ENCODE results near the gene TTLL13.

The TTLL13 gene

GRCh38 chr15:90249203-90249863 lies at the start of gene TTLL13:
TTLL13 (plus strand) TSS chr15:90249556; CDS start chr15:90250631, 1,075 bp downstream.
- DNase-seq (ENCODE audit: low read depth), result peak; percentile 90

- peak; percentile 9 for DNase-seq (ENCODE audit: low read depth)
Measured at GRCh38 chr15:90200534-90201129, 48.7 kb upstream of the TTLL13 start.

GRCh38 chr15:90201130-90201943 lies 48.0 kb upstream of the TTLL13 start, which contains the start of gene SEMA4B:
SEMA4B (plus strand) TSS chr15:90201330; CDS start chr15:90201579, 249 bp downstream.
- DNase-seq (ENCODE audit: low read depth), result peak; percentile 74

GRCh38 chr15:90201944-90202375 lies 47.4 kb upstream of the TTLL13 start:
- peak; percentile 32 for DNase-seq (ENCODE audit: low read depth)

GRCh38 chr15:90202929-90203328 lies 46.4 kb upstream of the TTLL13 start:
- no peak for DNase-seq (ENCODE audit: low read depth)

GRCh38 chr15:90203473-90203872 lies 45.9 kb upstream of the TTLL13 start:
- no peak for DNase-seq (ENCODE audit: low read depth)

GRCh38 chr15:90203922-90204321 lies 45.4 kb upstream of the TTLL13 start:
- no peak for DNase-seq (ENCODE audit: low read depth)

- DNase-seq (ENCODE audit: low read depth), result no peak
Measured at GRCh38 chr15:90205050-90205848, 44.1 kb upstream of the TTLL13 start.

GRCh38 chr15:90205886-90206285 lies 43.5 kb upstream of the TTLL13 start:
- no peak for DNase-seq (ENCODE audit: low read depth)

GRCh38 chr15:90207252-90207651 lies 42.1 kb upstream of the TTLL13 start:
- no peak for DNase-seq (ENCODE audit: low read depth)

GRCh38 chr15:90208356-90208755 lies 41.0 kb upstream of the TTLL13 start:
- no peak for DNase-seq (ENCODE audit: low read depth)

GRCh38 chr15:90209591-90209990 lies 39.8 kb upstream of the TTLL13 start:
- DNase-seq (ENCODE audit: low read depth), result peak; percentile 50

- DNase-seq (ENCODE audit: low read depth), result no peak
Measured at GRCh38 chr15:90210593-90210992, 38.8 kb upstream of the TTLL13 start.

- DNase-seq (ENCODE audit: low read depth), result no peak
Measured at GRCh38 chr15:90211009-90211408, 38.3 kb upstream of the TTLL13 start.

GRCh38 chr15:90211440-90212143 lies 37.8 kb upstream of the TTLL13 start:
- DNase-seq (ENCODE audit: low read depth), result peak; percentile 94

- DNase-seq (ENCODE audit: low read depth), result no peak
Measured at GRCh38 chr15:90212221-90213098, 36.9 kb upstream of the TTLL13 start.

- DNase-seq (ENCODE audit: low read depth), result no peak
Measured at GRCh38 chr15:90213122-90213817, 36.1 kb upstream of the TTLL13 start.

- no peak for DNase-seq (ENCODE audit: low read depth)
Measured at GRCh38 chr15:90213818-90214204, 35.5 kb upstream of the TTLL13 start.

- peak; percentile 52 for DNase-seq (ENCODE audit: low read depth)
Measured at GRCh38 chr15:90214553-90215196, 34.7 kb upstream of the TTLL13 start.

All from ELR (cell line).